Amniotic epithelial cell (primary cell): ENCODE data around the gene OXLD1.
A peak's percentile ranks its signal among the peaks of the same experiment; 100 is the strongest.

Experiments
- DNase-seq: peaks from one replicate; pipeline ENCODE4 v3.0.0-alpha.2; 2010; ENCODE audit warnings: low read depth

The OXLD1 gene

GRCh38 chr17:81682565-81683207 lies 16.3 kb upstream of the OXLD1 start:
- DNase-seq: no peak

GRCh38 chr17:81681672-81682071 lies 15.3 kb upstream of the OXLD1 start:
- no peak for DNase-seq

DNA sequence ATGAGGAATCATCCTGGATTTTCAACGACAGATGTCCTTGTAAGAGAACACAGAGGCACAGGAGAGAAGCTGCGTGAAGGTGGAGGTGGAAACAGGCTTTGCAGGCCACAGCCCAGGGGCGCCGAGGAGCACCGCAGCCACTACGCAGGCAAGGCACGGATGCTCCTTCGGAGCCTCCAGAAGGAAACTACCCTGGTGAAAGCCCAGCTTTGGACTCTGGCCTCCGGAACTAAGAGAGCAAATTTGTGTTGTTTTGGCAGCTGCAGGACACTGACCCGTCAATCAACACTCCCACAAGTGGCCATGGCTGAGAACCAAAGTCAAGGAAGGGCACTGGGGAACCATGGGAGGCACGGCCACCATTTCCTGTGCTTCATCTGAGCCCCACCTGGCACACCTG lies 13.7 kb upstream of the OXLD1 start:
- no peak for DNase-seq

GRCh38 chr17:81676906-81677305 lies 10.5 kb upstream of the OXLD1 start:
- no peak for DNase-seq

- peak; percentile 32 for DNase-seq
Observed at GRCh38 chr17:81675515-81676221, 9.3 kb upstream of the OXLD1 start.

GRCh38 chr17:81673561-81674258 lies 7.3 kb upstream of the OXLD1 start:
- DNase-seq: no peak

DNA sequence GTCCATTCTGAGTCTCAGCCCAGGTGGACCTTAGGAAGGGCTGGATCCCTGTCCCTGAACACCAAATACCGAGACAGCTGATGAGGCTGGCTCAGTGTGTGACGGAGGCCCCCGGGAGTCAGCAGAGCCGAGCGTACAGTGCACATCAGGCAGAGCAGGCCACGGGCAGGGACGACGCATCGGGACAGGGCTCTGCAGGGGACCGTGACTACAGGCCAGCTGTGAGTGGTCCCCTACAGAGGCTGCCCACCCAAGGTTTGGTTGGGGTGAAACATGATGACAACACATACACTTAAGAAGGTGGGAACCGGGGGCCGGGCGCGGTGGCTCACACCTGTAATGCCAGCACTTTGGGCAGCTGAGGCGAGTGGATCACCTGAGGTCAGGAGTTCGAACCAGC lies 6.5 kb upstream of the OXLD1 start:
- DNase-seq: no peak

DNA sequence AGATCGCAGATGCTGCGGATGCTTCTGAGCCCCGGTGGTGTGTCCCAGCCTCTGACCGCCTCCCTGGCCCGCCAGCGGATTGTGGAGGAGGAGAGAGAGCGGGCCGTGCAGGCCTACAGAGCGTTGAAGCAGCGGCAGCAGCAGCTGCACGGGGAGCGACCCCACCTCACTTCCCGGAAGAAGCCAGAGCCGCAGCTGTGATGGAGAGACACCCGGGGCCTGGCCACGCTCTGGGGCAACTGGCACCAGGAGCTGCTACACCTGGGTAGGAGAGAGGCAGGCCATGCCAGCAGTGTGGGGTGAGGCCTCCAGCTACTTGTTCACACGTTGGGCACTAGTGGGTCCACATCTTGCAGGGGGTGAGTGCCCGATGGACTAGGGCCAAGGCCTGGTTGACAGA lies 6.1 kb upstream of the OXLD1 start:
- no peak for DNase-seq

DNA sequence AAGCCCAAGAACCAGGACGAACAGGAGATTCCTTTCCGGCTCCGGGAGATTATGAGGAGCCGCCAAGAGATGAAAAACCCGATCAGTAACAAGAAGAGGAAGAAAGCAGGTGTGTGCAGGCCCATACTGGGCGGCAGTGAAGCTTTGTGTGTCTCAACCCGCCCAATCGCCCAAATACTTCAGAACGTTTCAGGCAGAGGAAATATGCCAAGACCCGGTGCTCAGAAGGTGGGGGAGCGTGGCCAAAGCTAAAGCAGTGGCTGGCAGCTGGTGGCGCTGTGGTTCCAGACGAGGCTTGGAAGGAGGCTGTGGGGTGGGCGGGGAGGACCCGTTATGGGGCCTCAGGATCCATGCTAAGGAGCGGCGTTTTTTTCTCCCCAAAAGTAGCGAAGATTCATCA lies 1.3 kb upstream of the OXLD1 start:
- DNase-seq: no peak

GRCh38 chr17:81666092-81666341 lies 388 bp downstream of the OXLD1 start:
- no peak for DNase-seq

DNA sequence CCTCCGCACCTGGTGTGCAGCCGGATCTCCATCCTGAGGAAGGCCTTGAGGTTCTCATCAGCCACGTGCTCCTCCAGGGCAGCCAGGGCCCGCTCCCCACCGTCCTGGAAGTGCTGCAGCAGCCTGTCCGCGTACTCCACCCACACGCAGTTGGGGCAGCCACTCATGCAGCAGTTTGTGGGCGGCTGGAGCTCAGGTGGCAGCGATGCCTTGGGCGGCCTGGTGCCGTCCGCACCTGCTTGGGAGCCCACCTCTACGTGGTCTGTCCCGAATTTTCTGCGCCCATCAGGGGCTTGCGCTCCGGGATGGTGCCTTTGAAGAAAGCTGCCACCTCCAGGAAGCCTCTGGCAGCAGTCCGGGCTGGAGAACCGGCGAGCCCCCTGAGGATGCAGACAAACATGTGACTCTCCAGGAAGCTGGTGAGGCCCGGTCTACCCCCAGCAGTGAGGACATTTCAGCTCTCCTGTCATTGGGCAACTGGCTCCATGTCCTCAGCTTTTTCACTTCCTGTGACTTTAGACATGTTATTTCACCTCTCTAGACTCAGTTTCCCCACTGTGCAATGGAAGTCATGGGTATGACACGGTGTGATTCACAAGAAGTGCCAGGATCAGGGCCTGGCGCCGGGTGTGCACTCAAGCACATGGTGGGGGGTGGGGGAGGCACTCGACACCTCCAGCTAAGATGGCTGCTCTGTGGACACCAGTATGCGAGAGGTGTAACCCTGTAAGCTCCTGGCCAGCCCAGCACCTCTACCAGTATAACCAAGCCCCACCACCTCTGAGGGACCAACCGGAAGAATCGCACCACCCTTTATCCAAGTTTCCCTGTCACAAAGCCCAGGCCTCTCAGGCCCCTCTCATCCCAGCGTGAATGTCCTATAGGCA lies 957 bp downstream of the OXLD1 start:
- DNase-seq: peak; percentile 21

DNA sequence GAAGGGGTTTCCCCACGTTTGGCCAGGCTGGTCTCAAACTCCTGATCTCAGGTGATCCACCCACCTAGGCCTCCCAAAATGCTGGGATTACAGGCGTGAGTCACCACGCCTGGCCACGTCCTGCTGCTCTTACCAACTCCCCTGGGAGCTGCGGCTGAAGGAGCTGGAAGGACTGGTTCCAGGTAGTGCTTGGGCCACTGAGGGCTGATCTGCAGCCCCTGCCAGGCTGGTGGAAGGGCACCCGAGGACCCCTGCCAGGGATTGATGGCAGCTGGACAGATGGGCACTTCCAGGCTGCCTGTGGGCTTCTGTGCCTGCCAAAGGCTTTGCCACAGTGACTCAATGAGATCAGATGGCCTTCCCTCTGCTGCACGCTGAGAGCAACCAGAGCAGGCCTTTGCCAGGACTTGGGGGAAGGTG lies 2.3 kb downstream of the OXLD1 start:
- DNase-seq: no peak

GRCh38 chr17:81662002-81662401 lies 4.4 kb downstream of the OXLD1 start:
- no peak for DNase-seq

GRCh38 chr17:81660441-81660840 lies 6.0 kb downstream of the OXLD1 start:
- DNase-seq: no peak

DNA sequence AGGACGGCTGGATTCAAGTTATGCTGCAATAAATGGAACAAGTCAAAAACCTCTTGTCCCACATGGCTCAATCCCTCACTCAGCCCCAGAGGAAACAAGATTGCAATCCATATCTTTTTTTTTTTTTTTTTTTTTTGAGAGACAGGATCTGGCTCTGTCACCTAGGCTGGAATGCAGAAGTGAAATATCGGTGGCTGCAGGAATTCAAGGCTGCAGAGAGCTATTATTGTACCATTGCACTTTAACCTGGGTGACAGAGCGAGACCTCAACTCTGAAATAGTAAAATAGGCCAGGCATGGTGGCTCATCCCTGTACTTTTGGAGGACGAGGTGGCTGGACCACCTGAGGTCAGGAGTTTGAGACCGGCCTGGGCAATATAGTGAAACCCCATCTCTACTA lies 7.4 kb downstream of the OXLD1 start:
- DNase-seq: no peak

GRCh38 chr17:81656835-81657234 lies 9.6 kb downstream of the OXLD1 start:
- no peak for DNase-seq

GRCh38 chr17:81656118-81656743 lies 10.2 kb downstream of the OXLD1 start, which contains the start of gene PDE6G:
TSS of gene PDE6G (minus strand) at chr17:81656542. CDS start at chr17:81653305, 3,237 bp downstream.
- DNase-seq: no peak

GRCh38 chr17:81655378-81656117 lies 10.9 kb downstream of the OXLD1 start:
- no peak for DNase-seq

- no peak for DNase-seq
Observed at GRCh38 chr17:81652906-81653771, 13.3 kb downstream of the OXLD1 start.

DNA sequence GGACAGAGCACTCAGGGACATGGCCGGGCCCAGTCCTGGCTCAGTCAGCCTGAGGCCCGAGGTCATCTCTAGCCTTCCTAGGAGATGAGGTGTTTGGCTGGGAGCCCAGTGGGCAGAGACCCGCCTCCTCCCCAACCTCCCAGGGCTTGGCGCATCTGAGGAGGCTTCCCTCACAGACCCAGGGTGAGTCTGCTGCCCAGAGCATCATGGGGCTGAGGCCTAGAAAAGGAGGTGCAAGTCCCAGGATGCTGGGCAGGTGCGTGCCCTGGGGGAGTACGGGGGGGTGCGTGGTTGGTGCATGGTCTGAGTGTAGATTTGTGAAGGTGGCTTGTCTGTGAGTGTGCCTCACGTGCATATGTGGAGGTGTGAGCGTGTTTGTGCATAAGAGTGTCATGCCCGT lies 14.7 kb downstream of the OXLD1 start:
- DNase-seq: peak; percentile 90
